ENCODE data around the gene COG7.
"Not testable (repeated sequence)": the region's sequence is repeated elsewhere in the genome, so short reads cannot be mapped to it uniquely, and the experiment has no call there.

Gene COG7

GRCh38 chr16:23469814-23470213 lies 16.8 kb upstream of the COG7 start:
- DNase-seq = no peak

DNA sequence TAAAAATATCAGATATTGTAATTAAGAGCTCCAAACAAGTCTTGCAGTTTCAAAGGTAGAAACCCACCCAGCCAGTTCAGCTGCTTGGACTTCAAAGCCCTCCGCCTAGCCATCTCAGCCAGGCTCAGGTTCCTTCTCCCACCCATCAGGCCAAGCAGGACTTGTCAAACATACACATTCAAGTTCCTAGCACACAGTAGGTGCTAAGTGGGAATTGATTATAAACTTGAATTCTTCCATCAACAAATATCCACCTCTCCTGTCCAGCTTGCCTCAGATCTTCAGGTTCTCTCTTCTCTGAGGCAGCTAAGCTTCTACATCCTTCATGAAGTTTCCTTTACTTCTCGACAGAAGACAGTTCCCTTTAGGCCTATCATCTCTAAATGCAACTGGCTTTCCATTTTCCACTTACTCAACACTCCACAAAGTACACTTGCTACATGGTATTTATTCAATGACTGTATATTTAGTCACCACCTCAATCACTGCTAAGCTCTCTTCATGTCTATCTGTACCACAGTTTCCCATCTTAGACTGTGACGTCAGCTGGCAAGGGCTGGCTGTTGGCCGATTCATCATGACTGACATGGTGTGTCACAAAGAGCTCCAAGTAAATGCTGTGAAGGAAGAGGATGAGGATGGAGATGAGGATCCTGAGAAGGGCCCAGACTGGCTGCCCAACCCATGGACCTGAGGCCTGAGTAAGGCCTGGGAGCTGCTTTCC lies 13.3 kb upstream of the COG7 start:
- DNase-seq = no peak

GRCh38 chr16:23465179-23465578 lies 12.2 kb upstream of the COG7 start:
- DNase-seq = no peak

- no peak for DNase-seq
Measured at GRCh38 chr16:23464196-23464595, 11.2 kb upstream of the COG7 start.

GRCh38 chr16:23462994-23463393 lies 10.0 kb upstream of the COG7 start:
- not testable (repeated sequence) for DNase-seq

DNA sequence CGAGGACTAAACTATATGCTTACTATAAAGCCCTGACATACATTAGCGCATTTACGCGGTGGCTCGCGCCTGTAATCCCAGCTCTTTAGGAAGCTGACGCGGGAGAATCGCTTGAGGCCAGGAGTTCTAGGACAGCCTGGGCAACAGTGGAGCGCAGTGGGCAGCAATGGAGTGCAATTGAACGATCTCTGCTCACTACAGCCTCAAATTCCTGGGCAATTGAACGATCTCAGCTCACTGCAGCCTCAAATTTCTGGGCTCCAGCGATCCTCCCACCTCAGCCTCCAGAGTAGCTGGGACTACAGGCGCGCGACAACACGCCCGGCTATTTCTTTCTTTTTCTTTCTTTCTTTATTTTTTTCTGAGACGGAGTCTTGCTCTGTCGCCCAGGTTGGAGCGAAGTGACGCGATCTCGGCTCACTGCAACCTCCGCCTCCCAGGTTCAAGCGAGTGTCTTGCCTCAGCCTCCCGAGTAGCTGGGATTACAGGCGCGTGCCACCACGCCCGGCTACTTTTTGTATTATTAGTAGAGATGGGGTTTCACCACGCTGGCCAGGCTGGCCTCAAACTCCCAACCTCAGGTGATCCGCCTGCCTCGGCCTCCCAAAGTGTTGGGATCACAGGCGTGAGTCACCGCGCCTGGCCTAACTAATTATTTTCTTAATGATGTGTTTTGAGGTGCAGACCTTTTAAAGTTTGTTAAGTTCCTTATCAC lies 506 bp upstream of the COG7 start:
- DNase-seq = no peak

- DNase-seq = no peak
Measured at GRCh38 chr16:23452221-23452571, 793 bp downstream of the COG7 start.

DNA sequence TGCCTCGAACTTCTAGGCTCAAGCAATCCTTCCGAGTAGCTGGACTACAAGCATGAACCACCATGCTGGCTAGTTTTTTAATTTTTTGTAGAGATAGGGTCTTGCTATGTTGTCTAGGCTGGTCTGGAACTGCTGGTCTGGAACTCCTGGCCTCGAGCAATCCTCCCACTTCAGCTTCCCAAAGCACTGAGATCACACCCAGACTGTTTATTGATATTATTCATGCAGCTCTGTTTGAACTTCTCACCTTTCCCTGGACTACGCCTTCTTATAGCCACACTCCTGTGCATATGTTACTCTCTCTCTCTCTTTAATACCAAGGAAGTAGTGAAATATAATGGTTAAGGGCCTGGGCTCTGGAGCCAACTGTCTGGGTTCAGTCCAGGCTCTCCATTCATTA lies 4.6 kb downstream of the COG7 start:
- DNase-seq = no peak

- not testable (repeated sequence) for DNase-seq
Measured at GRCh38 chr16:23437542-23437941, 15.4 kb downstream of the COG7 start.

GRCh38 chr16:23436951-23437350 lies 16.0 kb downstream of the COG7 start:
- DNase-seq = no peak

DNA sequence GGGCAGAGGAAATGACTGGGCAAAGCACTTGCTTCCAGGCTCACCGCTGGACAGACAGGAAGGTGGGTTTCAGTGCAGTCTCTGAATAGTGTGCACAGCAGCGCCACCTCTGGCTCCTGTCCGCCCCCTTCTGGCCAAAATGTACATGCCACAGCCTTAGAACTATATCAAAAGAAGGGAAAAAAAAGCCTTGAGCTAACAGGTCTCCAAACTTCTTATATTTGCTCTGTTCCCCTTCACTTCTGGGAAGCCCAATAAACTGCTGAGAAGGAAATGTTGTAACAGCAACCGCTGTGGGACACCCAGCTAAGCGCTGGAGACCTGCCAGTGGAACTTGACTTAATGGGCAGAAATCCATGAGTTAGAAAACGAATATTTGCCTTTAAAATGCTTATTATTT lies 17.5 kb downstream of the COG7 start:
- DNase-seq = peak; percentile 71

GRCh38 chr16:23434380-23434779 lies 18.6 kb downstream of the COG7 start:
- peak; percentile 70 for DNase-seq

- no peak for DNase-seq
Measured at GRCh38 chr16:23433261-23433920, 19.6 kb downstream of the COG7 start.

DNA sequence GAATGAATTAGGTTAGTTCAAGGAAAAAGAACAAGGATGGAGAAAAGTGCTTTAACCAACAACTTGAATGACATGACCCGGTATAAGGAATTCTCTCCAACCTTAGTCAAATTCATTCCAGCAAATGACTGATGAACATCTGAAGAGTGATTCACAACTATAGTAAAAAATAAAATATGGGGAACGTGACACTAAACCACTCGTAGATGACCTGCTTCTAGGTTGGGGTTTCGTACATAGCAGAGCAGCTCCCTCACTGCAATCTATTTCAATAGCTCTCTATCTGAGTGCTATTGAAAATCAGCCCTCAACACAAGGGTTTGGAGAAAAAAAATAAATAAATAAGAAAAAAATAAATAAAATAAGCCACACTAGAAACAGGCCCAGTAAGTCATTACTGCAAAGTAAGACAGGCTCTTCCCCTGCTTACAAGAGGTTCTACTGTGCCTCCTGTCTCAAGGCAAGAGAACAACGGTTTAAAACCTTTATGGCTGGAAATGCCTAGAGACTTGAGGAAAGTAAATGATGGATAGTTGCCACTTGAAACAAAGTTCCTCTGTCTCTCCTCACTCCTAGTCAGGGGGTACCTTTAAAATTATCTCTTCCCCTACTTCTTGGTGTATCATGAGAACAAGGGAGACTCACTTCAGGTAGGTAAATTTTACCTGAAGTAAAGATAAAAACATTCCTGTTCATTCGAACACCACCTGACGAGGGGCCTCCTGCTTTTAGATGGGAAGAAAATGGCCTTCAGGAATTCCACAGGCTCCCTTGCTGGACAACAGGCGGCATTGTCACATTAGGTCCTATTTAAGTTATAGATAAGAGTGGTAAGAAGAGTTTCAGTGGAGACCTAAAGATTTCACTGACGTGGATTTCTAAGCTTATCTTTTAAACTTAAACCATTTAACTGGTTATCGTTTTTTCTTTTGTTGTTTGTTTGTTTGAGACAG lies 20.5 kb downstream of the COG7 start:
- DNase-seq = no peak

- DNase-seq = no peak
Measured at GRCh38 chr16:23428351-23428750, 24.6 kb downstream of the COG7 start.

DNA sequence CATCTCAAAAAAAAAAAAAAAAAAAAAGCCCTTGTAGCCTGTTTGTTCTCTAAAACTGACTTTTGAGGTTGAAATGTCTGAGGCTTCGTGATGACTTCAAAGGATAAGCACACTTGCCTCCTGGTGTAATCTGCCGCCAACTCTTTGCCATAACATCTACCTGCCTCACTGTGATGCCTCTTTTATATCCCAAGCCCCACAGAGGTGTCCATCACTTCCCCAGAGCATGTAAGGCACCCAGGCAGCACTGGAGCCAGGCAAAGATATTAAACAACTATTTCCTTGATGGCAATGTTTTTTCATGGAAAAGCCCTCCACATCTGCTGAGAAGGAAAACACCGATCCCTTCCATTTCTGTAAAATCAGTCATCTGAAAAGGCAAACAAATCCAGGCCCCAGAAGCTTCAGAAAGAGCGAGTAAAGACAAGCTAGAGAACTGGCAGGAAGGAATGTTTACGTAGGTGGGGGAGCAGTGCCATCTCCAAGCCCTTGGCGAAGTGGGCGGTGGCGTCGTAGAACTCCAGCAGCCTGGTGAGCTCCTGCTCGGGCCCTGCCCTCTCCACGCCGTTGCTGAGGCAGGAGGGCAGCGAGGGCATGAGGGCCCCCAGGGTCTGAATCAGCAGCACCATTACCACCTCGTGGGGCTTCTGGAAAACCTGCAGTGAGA lies 28.6 kb downstream of the COG7 start:
- no peak for DNase-seq

DNA sequence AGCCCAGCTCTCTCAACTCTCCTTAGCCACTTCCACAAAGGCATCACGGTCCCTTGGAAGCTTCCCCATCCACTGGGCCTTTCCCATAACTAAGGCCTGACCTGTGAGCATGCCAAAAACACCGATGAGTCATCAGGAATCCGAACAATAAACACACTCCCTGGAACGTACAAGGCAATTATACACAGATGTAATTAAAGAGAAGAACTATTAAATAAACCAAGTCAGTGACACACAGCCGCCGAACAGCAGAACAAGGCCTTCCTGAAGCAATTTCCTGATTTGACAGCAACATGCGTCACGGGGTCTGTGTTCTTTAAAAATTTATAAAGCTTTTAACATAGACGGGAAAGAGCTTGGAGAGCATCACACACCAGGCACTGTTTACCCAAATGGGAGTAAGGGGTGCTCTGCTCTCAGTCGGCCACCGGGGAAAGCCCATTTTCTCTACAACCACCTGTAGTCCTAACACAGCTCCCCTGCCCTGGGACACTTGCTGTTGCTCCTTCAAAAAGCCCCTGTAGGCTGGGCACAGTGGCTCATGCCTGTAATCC lies 29.4 kb downstream of the COG7 start:
- DNase-seq = no peak

- no peak for DNase-seq
Measured at GRCh38 chr16:23420011-23420410, 33.0 kb downstream of the COG7 start.

DNA sequence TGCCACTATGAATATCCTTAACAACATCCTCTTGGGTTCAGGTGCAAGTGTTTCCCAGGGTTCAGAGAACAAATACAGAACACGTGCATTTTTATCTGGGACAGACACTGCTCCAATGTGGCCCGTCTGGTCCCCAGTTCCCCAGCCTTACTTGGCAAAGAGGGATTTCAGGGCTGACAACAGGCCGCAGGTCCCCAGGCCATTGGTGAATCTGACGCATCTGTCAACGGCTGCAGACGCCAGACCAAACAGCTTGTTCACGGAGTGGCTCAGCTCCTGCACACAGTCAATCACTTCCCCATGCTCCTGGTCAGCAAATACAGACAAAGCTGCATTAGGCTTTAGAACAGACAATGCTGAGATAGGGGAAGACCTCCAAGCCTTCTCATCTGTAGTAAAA lies 36.2 kb downstream of the COG7 start:
- no peak for DNase-seq

DNA sequence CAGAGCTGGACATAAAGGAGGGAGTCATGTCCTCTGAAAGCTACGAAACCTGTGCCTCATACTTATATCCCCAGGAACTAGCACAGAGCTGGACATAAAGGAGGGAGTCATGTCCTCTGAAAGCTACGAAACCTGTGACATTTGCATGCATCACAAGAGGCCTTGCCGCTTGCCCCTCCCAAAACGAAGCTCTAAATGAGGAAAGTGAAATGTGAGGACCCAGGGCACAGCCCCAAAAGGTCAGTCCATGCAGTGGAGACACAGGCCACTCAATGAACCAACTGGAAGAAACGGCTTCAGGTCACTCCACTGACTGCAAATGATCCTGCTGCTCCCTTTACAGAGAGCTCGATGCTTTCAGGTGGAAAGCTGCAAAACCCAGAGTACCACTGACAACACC lies 38.3 kb downstream of the COG7 start:
- no peak for DNase-seq

GRCh38 chr16:23410176-23410575 lies 42.8 kb downstream of the COG7 start:
- DNase-seq = no peak

DNA sequence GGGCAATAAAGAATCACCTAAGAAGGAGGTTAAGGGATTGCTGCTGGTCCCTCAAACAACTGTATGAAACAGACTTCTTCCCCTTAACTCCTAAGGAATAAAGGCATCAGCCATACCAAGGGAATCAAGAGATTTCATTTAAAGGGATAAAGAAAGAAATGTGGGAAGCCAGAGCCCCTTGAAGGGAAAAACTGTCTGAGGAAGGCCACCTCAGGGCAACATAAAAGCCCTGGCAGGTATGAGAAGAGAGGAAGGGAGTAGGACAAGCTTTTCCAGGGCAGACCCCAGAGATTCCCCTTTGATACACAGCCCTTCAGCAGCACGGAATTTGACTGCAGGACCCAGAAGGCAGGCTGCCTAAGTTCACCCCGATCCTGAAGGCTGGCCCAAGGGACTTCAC lies 43.5 kb downstream of the COG7 start:
- DNase-seq = no peak

Measured in CD4-positive, alpha-beta T cell treated with Interleukin-21 for 1 hour (primary cell).